NCI-H2029 (cell line): ENCODE data around the gene PRSS57.
A peak's percentile ranks its signal among the peaks of the same experiment; 100 is the strongest.
"Not testable (repeated sequence)": the region's sequence is repeated elsewhere in the genome, so short reads cannot be mapped to it uniquely, and the experiment has no call there.

Experiments
- DNase-seq: peaks from one replicate; lab custom pipeline; 2025; lab: John Stamatoyannopoulos, UW

The PRSS57 gene

GRCh38 chr19:674282-675151 is 20.7 kb downstream of the PRSS57 start:
- DNase-seq = no peak

GRCh38 chr19:670609-671075 is 24.6 kb downstream of the PRSS57 start:
- DNase-seq = no peak

GRCh38 chr19:668675-669434 is 26.4 kb downstream of the PRSS57 start:
- not testable (repeated sequence) for DNase-seq

- DNase-seq = not testable (repeated sequence)
Observed at GRCh38 chr19:666985-667573, 28.2 kb downstream of the PRSS57 start.

GRCh38 chr19:664913-665443 is 30.3 kb downstream of the PRSS57 start:
- peak; percentile 67 for DNase-seq

GRCh38 chr19:663682-664117 is 31.6 kb downstream of the PRSS57 start:
- no peak for DNase-seq

- DNase-seq = peak; percentile 86
Observed at GRCh38 chr19:662962-663681, 32.1 kb downstream of the PRSS57 start, which contains the start of gene RNF126. Gene RNF126 (minus strand): TSS chr19:663214. CDS start chr19:663121, 93 bp downstream.

GRCh38 chr19:662207-662961 is 32.9 kb downstream of the PRSS57 start:
- DNase-seq = peak; percentile 55

GRCh38 chr19:661427-662196 is 33.6 kb downstream of the PRSS57 start:
- DNase-seq = no peak

GRCh38 chr19:660793-661426 is 34.3 kb downstream of the PRSS57 start:
- DNase-seq = no peak

- DNase-seq = no peak
Observed at GRCh38 chr19:658916-659839, 36.1 kb downstream of the PRSS57 start.

GRCh38 chr19:658059-658839 is 37.0 kb downstream of the PRSS57 start:
- DNase-seq = no peak

GRCh38 chr19:657611-658010 is 37.6 kb downstream of the PRSS57 start:
- no peak for DNase-seq

GRCh38 chr19:656751-657559 is 38.3 kb downstream of the PRSS57 start:
- DNase-seq = no peak

- no peak for DNase-seq
Observed at GRCh38 chr19:655691-656090, 39.6 kb downstream of the PRSS57 start.

GRCh38 chr19:653425-653824 is 41.8 kb downstream of the PRSS57 start:
- DNase-seq = no peak
